H1 (cell line): ENCODE data around the gene SELENOO. TPM values are rescaled to one million over a fixed set of nuclear protein-coding genes. Genes with fewer than 3 reads are reported as not detected.

Experiments
- CBX5 ChIP-seq: fragments of 300-800, 300-1000 bp; sonication (generic); IDR thresholded peaks from 2 replicates; pipeline ENCODE4 v1.7.1; 2016; ENCODE audit warnings: antibody characterized with exemption, low read length, low read depth
- CBX8 ChIP-seq: fragments of 300-800, 300-1000 bp; sonication (generic); IDR thresholded peaks from 2 replicates; pipeline ENCODE4 v1.7.1; 2016; ENCODE audit warnings: low read depth, low read length, borderline replicate concordance
- CHD2 ChIP-seq: IDR thresholded peaks from 2 replicates; pipeline ENCODE4 v1.6.1; 2012; ENCODE audit warnings: low read length, improper control_type of control experiment
- E2F6 ChIP-seq: IDR thresholded peaks from 2 replicates; pipeline ENCODE4 v1.6.1; 2012; ENCODE audit warnings: inconsistent platforms
- EGR1 ChIP-seq: IDR thresholded peaks from 2 replicates; pipeline ENCODE4 v1.6.1; 2011; ENCODE audit warnings: low read depth, low read length, borderline replicate concordance
- GABPA ChIP-seq: IDR thresholded peaks from 2 replicates; pipeline ENCODE4 v1.6.1; 2011; ENCODE audit warnings: mild to moderate bottlenecking, low read length, moderate library complexity, borderline replicate concordance; ENCODE audit not compliant: insufficient read depth
- NANOG ChIP-seq: IDR thresholded peaks from 2 replicates; pipeline ENCODE4 v1.6.1; 2011; ENCODE audit warnings: low read length, low read depth, mild to moderate bottlenecking, inconsistent platforms; ENCODE audit not compliant: insufficient read depth, poor library complexity, severe bottlenecking
- POLR2A ChIP-seq, 2 experiments: IDR thresholded peaks; 1 replicate in 1 of 2; 2 replicates in 1 of 2; pipeline ENCODE4 v1.6.1; 2011; ENCODE audit warnings: low read depth in 2 of 2, low read length in 2 of 2, mild to moderate bottlenecking in 2 of 2; ENCODE audit errors: control extremely low read depth in 1 of 2
- RAD21 ChIP-seq, 2 experiments: IDR thresholded peaks in 1 of 2; conservative IDR thresholded peaks in 1 of 2; 2 replicates each; pipeline ENCODE4 v1.6.1; 2011; ENCODE audit warnings: low read depth in 2 of 2, low read length in 2 of 2, improper control_type of control experiment in 1 of 2, inconsistent platforms in 1 of 2, mild to moderate bottlenecking in 1 of 2, moderate library complexity in 1 of 2
- RFX5 ChIP-seq: IDR thresholded peaks from 2 replicates; pipeline ENCODE4 v1.6.1; 2011; ENCODE audit warnings: low read depth, low read length, improper control_type of control experiment, borderline replicate concordance
- RNF2 ChIP-seq: fragments of 200-900, 300-1000 bp; sonication (generic); IDR thresholded peaks from 2 replicates; pipeline ENCODE4 v1.7.1; 2016; ENCODE audit warnings: borderline replicate concordance, low read depth, mild to moderate bottlenecking, antibody characterized with exemption, low read length; ENCODE audit not compliant: poor library complexity, severe bottlenecking; ENCODE audit errors: missing control alignments
- SIRT6 ChIP-seq: IDR thresholded peaks from one replicate; pipeline ENCODE4 v1.7.1; 2012; ENCODE audit warnings: low read length, inconsistent platforms
- SIX5 ChIP-seq: IDR thresholded peaks from 2 replicates; pipeline ENCODE4 v1.6.1; 2011; ENCODE audit warnings: mild to moderate bottlenecking, low read depth, low read length
- TAF1 ChIP-seq: IDR thresholded peaks from 2 replicates; pipeline ENCODE4 v1.6.1; 2011; ENCODE audit warnings: mild to moderate bottlenecking, low read depth, low read length
- polyA plus RNA-seq, 7 experiments: library from polyadenylated mRNA; depleted of rRNA in 3 of 7; stranded (reverse) in 5 of 7; unstranded in 2 of 7; fragments of >200 nt in 5 of 7; fragments of 200-250 nt in 2 of 7; gene quantifications; 1 replicate in 5 of 7; 2 replicates in 1 of 7; 4 replicates in 1 of 7; pipeline versions ENCODE4 v1.2.1 to v1.2.3, GENCODE V29; 2011 to 2013; ENCODE audit warnings: missing spikeins in 2 of 7, mixed read lengths in 2 of 7
- total RNA-seq: library from RNA; stranded (reverse); fragmentation: NEBNext Ultra II Directional; extraction: Animal tissue kit (Norgen Biotek cat#: 25700); gene quantifications from 2 replicates; pipeline ENCODE4 v1.2.1, GENCODE V29; 2021

SELENOO gene
- total and polyA plus RNA-seq, 2 of the 8 experiments (the other 6 are each of a cell fraction or from before 2014, with no cell fraction given): 18.6 to 25.1 TPM

GRCh38 chr22:50206599-50206998 lies 5.8 kb downstream of the SELENOO start (continued):
- TF ChIP-seq TAF1 (no peak), RFX5 (no peak), CHD2 (no peak), GABPA (0 out of 2 replicates have a peak, but pooled peaks have one; percentile 38), E2F6 (peak; percentile 35; the same call in 1 of the 2 replicates), POLR2A (IDR thresholded peaks at IDR 0.05; ENCODE audit: control extremely low read depth in 1 of 2, low read depth in 2 of 2, low read length in 2 of 2) (no peak), RNF2 (no peak), EGR1 (no peak), NANOG (no peak), SIRT6 (no peak), CBX8 (no peak), CBX5 (no peak), SIX5 (no peak), RAD21 (IDR thresholded peaks at IDR 0.05 in 1 of 2, conservative IDR thresholded peaks at IDR 0.05 in 1 of 2; ENCODE audit: low read depth in 2 of 2, low read length in 2 of 2) (peak; percentile 18 to 43; a peak in 2 of 4 replicates)
